HL-60 (cell line): ENCODE measurements around the gene ATP13A1.

Experiments
- DNase-seq, 2 experiments: peaks; one replicate each; pipeline ENCODE4 v3.0.0-alpha.2; 2010 to 2020; ENCODE audit warnings: low read depth in 1 of 2, low spot score in 1 of 2
- H3K27ac ChIP-seq: fragments of 250-450 bp; sonication (Bioruptor Pico); replicated peaks from 2 replicates; pipeline ENCODE4 v1.5.1; 2020; ENCODE audit warnings: mild to moderate bottlenecking, moderate library complexity
- H3K27me3 ChIP-seq: fragments of 250-450 bp; sonication (Bioruptor Pico); 2 replicates; pipeline ENCODE4 v1.5.1; 2021; ENCODE audit warnings: mild to moderate bottlenecking, moderate library complexity; ENCODE audit not compliant: insufficient read depth, poor library complexity, severe bottlenecking
- H3K4me3 ChIP-seq: replicated peaks from 2 replicates; pipeline ENCODE4 v1.5.1; 2011; ENCODE audit warnings: mild to moderate bottlenecking, control low read depth, low read length; ENCODE audit not compliant: insufficient read depth
- GABPA ChIP-seq: IDR thresholded peaks from 2 replicates; pipeline ENCODE4 v1.6.1; 2012; ENCODE audit warnings: low read depth
- POLR2AphosphoS5 ChIP-seq: IDR thresholded peaks from 2 replicates; pipeline ENCODE4 v1.6.1; 2012; ENCODE audit warnings: low read depth
- SPI1 ChIP-seq: IDR thresholded peaks from 2 replicates; pipeline ENCODE4 v1.6.1; 2012; ENCODE audit warnings: low read depth, mild to moderate bottlenecking, borderline replicate concordance
- TF ChIP-seq, protein P1 (sequence below): IDR thresholded peaks from one replicate; pipeline ENCODE4 v1.5.1; 2011; ENCODE audit warnings: low read length, control low read depth, inconsistent platforms; ENCODE audit not compliant: insufficient read depth
- TF ChIP-seq, protein P2 (sequence below): IDR thresholded peaks from 2 replicates; pipeline ENCODE4 v1.6.1; 2012; ENCODE audit warnings: low read depth; ENCODE audit not compliant: insufficient replicate concordance

The ATP13A1 gene

DNA sequence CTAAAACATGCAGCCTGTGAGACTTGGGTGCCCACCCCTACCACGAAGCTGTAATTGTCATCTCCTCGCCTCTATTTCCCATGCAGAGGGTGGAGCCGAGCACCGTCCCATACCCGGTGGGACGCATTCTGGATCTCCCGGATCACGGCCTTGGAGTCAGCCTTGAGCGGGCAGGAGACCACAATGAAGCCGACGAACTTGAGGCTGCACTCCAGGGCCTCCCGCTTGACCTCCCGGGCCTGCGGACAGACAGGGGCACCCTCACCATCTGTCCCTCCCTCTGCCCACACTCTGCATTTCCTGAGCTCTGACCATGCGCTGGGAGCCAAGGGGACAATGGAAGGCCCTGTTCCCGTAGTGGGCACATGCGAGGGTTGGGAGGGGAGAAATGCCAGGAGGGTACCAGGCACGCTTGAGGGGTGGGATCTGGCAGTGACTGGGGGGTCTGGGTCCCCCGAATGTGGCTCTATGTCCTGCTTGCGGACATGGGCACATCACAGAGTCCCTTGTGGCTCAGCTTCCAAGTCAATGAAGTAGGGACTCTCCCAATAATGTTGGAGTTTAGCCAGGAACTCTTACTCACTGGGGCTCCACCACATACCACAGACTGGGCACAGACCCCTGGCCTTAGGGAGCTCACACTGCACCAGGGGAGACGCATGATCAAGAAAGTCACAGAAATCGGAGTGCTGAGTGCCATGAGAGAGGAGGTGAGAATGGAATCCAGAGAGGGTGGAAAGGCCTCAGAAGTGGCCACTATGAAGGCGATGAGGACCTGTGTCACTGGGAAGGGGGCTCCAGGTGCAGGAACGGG is 10.8 kb downstream of the ATP13A1 start:
- no peak for DNase-seq
- no peak overlapping the region for H3K4me3 ChIP-seq

GRCh38 chr19:19651076-19651475 is 12.4 kb downstream of the ATP13A1 start:
- H3K27ac ChIP-seq, result peak overlapping the region; percentile 48
- DNase-seq, result peak in 1 of 2 experiments; percentile 69
- H3K4me3 ChIP-seq, result no peak overlapping the region
- TF ChIP-seq, protein P1, sequence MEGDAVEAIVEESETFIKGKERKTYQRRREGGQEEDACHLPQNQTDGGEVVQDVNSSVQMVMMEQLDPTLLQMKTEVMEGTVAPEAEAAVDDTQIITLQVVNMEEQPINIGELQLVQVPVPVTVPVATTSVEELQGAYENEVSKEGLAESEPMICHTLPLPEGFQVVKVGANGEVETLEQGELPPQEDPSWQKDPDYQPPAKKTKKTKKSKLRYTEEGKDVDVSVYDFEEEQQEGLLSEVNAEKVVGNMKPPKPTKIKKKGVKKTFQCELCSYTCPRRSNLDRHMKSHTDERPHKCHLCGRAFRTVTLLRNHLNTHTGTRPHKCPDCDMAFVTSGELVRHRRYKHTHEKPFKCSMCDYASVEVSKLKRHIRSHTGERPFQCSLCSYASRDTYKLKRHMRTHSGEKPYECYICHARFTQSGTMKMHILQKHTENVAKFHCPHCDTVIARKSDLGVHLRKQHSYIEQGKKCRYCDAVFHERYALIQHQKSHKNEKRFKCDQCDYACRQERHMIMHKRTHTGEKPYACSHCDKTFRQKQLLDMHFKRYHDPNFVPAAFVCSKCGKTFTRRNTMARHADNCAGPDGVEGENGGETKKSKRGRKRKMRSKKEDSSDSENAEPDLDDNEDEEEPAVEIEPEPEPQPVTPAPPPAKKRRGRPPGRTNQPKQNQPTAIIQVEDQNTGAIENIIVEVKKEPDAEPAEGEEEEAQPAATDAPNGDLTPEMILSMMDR, result no peak
- TF ChIP-seq, protein P2, sequence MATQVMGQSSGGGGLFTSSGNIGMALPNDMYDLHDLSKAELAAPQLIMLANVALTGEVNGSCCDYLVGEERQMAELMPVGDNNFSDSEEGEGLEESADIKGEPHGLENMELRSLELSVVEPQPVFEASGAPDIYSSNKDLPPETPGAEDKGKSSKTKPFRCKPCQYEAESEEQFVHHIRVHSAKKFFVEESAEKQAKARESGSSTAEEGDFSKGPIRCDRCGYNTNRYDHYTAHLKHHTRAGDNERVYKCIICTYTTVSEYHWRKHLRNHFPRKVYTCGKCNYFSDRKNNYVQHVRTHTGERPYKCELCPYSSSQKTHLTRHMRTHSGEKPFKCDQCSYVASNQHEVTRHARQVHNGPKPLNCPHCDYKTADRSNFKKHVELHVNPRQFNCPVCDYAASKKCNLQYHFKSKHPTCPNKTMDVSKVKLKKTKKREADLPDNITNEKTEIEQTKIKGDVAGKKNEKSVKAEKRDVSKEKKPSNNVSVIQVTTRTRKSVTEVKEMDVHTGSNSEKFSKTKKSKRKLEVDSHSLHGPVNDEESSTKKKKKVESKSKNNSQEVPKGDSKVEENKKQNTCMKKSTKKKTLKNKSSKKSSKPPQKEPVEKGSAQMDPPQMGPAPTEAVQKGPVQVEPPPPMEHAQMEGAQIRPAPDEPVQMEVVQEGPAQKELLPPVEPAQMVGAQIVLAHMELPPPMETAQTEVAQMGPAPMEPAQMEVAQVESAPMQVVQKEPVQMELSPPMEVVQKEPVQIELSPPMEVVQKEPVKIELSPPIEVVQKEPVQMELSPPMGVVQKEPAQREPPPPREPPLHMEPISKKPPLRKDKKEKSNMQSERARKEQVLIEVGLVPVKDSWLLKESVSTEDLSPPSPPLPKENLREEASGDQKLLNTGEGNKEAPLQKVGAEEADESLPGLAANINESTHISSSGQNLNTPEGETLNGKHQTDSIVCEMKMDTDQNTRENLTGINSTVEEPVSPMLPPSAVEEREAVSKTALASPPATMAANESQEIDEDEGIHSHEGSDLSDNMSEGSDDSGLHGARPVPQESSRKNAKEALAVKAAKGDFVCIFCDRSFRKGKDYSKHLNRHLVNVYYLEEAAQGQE, result no peak
- TF ChIP-seq SPI1 (no peak), POLR2AphosphoS5 (no peak), GABPA (no peak)
- H3K27me3 ChIP-seq, result no peaks in the 10 kb centered on the region

More for the DNA sequence above, 10.8 kb downstream of the ATP13A1 start:
- Histone ChIP-seq H3K27ac (no peak overlapping the region), H3K27me3 (no peaks in the 10 kb centered on the region)
- TF ChIP-seq POLR2AphosphoS5 (0 out of 2 replicates have a peak, but pooled peaks have one; percentile 9), GABPA (no peak)
- TF ChIP-seq, protein P2, result no peak

DNA sequence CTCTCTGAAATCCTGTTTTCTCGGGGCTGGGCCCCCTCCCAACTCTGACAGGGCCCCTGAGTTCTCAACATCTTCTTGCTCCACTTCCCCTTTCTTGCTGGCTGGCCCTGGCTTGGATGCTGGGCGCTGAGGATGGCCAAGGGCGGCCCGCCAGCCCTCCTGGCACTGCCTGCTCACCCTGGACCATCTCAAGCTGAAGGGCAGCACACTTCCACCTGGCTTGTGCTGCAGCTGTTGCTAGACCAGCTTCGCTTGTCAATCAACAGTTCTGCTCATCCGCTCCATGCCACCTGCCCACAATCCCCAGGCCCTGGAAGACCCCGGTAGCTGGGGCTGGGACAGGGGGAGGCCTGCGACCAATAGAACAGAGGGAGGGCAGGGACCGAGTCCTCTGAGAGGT is 13.1 kb downstream of the ATP13A1 start:
- H3K27ac ChIP-seq, result peak overlapping the region; percentile 48
- TF ChIP-seq, protein P1, result no peak
- peak; percentile 95 for TF ChIP-seq SPI1
- no peak for TF ChIP-seq POLR2AphosphoS5
- no peak for TF ChIP-seq GABPA
- TF ChIP-seq, protein P2, result no peak
- DNase-seq, result peak in 1 of 2 experiments; percentile 56
- no peaks in the 10 kb centered on the region for H3K27me3 ChIP-seq
- H3K4me3 ChIP-seq, result no peak overlapping the region
